Parathyroid adenoma (tissue), 2 donors: Measurements from ENCODE around the gene IGFBP2.

Experiments
- H2AFZ ChIP-seq: fragments of 300-600 bp; sonication (generic); one replicate; pipeline ENCODE4 v1.7.0; 2017; ENCODE audit warnings: antibody characterized with exemption, mild to moderate bottlenecking
- H3K27ac ChIP-seq: fragments of 300-600 bp; sonication (generic); one replicate; pipeline ENCODE4 v1.7.0; 2017
- H3K27me3 ChIP-seq: fragments of 300-600 bp; sonication (generic); one replicate; pipeline ENCODE4 v1.7.0; 2017; ENCODE audit warnings: low read length; ENCODE audit not compliant: control insufficient read depth, insufficient read depth
- H3K36me3 ChIP-seq: fragments of 300-600 bp; sonication (generic); one replicate; pipeline ENCODE4 v1.7.0; 2017; ENCODE audit warnings: low read length; ENCODE audit not compliant: control insufficient read depth, insufficient read depth
- H3K4me1 ChIP-seq: fragments of 300-600 bp; sonication (generic); one replicate; pipeline ENCODE4 v1.7.0; 2017; ENCODE audit warnings: control low read depth
- H3K4me2 ChIP-seq: fragments of 300-600 bp; sonication (generic); one replicate; pipeline ENCODE4 v1.7.0; 2017; ENCODE audit warnings: low read length
- H3K4me3 ChIP-seq: fragments of 300-600 bp; sonication (generic); one replicate; pipeline ENCODE4 v1.7.0; 2017; ENCODE audit warnings: low read depth, low read length
- H3K79me2 ChIP-seq: fragments of 300-600 bp; sonication (generic); one replicate; pipeline ENCODE4 v1.7.0; 2017; ENCODE audit warnings: control low read depth
- H3K9ac ChIP-seq: fragments of 300-600 bp; sonication (generic); one replicate; pipeline ENCODE4 v1.7.0; 2017; ENCODE audit warnings: mild to moderate bottlenecking
- H3K9me3 ChIP-seq: fragments of 300-600 bp; sonication (generic); one replicate; pipeline ENCODE4 v1.7.0; 2017; ENCODE audit warnings: low read length; ENCODE audit not compliant: control insufficient read depth
- TF ChIP-seq, protein P1 (sequence below): fragments of 300-600 bp; sonication (generic); IDR thresholded peaks from one replicate; pipeline ENCODE4 v1.7.0; 2017; ENCODE audit warnings: antibody characterized with exemption, mild to moderate bottlenecking
- donor health status: primary hyperparathyroidism.

IGFBP2 gene

DNA sequence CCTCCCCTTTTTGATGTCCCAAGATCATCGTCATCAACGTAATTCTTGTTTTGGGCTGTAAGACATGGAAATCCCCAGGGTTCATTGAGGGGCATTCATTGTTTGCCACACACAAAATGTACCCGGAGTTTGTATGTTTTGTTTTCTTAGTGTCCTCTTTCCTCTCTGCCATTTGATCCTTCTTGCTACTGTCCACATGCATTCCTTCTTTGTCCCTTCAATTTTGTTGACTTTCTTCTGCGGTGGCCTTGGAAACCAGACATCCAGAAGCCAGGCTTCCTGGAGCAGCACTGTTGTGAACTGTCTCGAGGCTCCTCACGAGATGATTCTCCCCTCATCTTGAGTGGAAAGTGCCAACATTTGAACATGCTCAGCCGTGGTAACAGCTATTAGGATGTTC lies 24.8 kb downstream of the IGFBP2 start:
- Histone ChIP-seq H3K4me3 (no peak overlapping the region), H3K27ac (no peak overlapping the region)
- TF ChIP-seq, protein P1, sequence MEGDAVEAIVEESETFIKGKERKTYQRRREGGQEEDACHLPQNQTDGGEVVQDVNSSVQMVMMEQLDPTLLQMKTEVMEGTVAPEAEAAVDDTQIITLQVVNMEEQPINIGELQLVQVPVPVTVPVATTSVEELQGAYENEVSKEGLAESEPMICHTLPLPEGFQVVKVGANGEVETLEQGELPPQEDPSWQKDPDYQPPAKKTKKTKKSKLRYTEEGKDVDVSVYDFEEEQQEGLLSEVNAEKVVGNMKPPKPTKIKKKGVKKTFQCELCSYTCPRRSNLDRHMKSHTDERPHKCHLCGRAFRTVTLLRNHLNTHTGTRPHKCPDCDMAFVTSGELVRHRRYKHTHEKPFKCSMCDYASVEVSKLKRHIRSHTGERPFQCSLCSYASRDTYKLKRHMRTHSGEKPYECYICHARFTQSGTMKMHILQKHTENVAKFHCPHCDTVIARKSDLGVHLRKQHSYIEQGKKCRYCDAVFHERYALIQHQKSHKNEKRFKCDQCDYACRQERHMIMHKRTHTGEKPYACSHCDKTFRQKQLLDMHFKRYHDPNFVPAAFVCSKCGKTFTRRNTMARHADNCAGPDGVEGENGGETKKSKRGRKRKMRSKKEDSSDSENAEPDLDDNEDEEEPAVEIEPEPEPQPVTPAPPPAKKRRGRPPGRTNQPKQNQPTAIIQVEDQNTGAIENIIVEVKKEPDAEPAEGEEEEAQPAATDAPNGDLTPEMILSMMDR, result no peak

DNA sequence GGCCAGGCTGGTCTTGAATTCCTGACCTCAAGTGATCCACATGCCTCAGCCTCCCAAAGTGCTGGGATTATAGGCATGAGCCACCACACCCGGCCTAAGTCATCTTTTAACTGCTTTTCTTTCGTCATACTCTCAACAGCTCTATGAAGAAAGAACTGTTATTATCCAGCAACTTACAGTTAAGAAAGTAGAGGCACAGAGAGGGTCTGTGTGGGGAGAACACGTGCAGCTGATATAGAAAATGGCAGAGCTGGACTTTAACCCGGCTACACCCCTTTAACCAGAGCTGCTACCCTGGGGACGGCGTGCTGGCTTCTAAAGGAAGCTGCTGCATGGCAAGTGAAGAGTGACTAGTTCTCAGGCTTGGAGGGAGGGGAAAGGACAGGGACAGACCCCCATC lies 25.5 kb downstream of the IGFBP2 start:
- no peak overlapping the region for H3K9ac ChIP-seq
- no peaks in the 10 kb centered on the region for H3K36me3 ChIP-seq
- H3K79me2 ChIP-seq, result no peaks in the 10 kb centered on the region
- H3K9me3 ChIP-seq, result no peaks in the 10 kb centered on the region
- H3K27ac ChIP-seq, result no peak overlapping the region
- no peak overlapping the region for H2AFZ ChIP-seq
- H3K4me2 ChIP-seq, result no peak overlapping the region
- TF ChIP-seq, protein P1, result no peak
- no peak overlapping the region for H3K4me3 ChIP-seq
- H3K27me3 ChIP-seq, result no peaks in the 10 kb centered on the region
- H3K4me1 ChIP-seq, result no peaks in the 10 kb centered on the region

More for the DNA sequence above, 24.8 kb downstream of the IGFBP2 start:
- Histone ChIP-seq H2AFZ (no peak overlapping the region), H3K36me3 (no peaks in the 10 kb centered on the region), H3K79me2 (no peaks in the 10 kb centered on the region), H3K9ac (no peak overlapping the region), H3K27me3 (no peaks in the 10 kb centered on the region), H3K4me1 (no peaks in the 10 kb centered on the region), H3K4me2 (no peak overlapping the region), H3K9me3 (no peaks in the 10 kb centered on the region)

DNA sequence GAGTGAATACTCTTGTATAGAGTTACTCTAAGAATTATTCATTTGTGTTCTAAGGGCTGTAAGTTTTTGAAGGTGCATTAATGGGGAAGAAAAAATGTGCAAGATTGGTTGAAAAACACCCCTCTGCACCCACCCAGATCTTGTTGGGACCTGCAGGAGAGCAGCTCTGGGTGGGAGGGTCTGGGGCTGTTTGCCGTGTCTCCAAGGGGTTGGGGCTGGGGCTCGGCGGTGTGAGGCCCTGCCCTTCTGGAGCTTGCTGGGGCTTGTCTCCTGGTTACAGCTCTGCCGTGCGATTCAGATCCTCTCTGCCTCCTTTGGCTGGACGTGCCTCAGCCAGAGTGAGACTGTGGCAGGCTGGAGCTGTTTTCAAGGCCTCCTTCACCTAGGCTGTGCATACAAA lies 26.1 kb downstream of the IGFBP2 start:
- Histone ChIP-seq H3K79me2 (no peaks in the 10 kb centered on the region), H3K9me3 (no peaks in the 10 kb centered on the region), H3K27ac (no peak overlapping the region), H3K4me2 (no peak overlapping the region), H3K9ac (no peak overlapping the region), H3K4me1 (no peaks in the 10 kb centered on the region), H2AFZ (no peak overlapping the region), H3K36me3 (no peaks in the 10 kb centered on the region), H3K27me3 (no peaks in the 10 kb centered on the region), H3K4me3 (no peak overlapping the region)
- TF ChIP-seq, protein P1, result no peak

- TF ChIP-seq, protein P1, result no peak
These were observed 27.3 kb downstream of the IGFBP2 start for GRCh38 chr2:216660496-216660895.

DNA sequence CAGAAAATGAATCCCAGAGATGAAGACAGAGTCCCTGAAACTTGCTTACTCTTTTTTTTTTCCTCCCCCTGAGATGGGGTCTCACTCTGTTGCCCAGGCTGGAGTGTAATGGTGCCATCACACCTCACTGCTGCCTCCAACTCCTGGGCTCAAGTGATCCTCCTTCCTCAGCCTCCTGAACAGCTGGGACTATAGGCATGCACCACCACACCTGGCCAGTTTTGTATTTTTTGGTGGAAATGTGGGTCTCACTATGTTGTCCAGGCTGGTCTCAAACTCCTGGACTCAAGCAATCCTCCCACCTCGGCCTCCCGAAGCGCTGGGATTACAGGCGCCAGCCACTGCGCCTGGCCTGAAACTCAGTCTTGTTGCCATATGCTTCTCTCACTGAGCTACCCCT lies 27.8 kb downstream of the IGFBP2 start:
- Histone ChIP-seq H3K36me3 (no peaks in the 10 kb centered on the region), H3K79me2 (no peaks in the 10 kb centered on the region), H2AFZ (no peak overlapping the region), H3K4me2 (no peak overlapping the region), H3K27me3 (no peaks in the 10 kb centered on the region), H3K9me3 (no peaks in the 10 kb centered on the region), H3K4me1 (no peaks in the 10 kb centered on the region), H3K4me3 (no peak overlapping the region), H3K9ac (no peak overlapping the region), H3K27ac (no peak overlapping the region)
- TF ChIP-seq, protein P1, result no peak

More at GRCh38 chr2:216660496-216660895, 27.3 kb downstream of the IGFBP2 start:
- Histone ChIP-seq H3K4me1 (no peaks in the 10 kb centered on the region), H3K4me3 (no peak overlapping the region), H2AFZ (no peak overlapping the region), H3K9me3 (no peaks in the 10 kb centered on the region), H3K9ac (no peak overlapping the region), H3K27me3 (no peaks in the 10 kb centered on the region), H3K79me2 (no peaks in the 10 kb centered on the region), H3K4me2 (no peak overlapping the region), H3K36me3 (no peaks in the 10 kb centered on the region), H3K27ac (no peak overlapping the region)
